HepG2 (cell line): ENCODE results near the gene UBE2E1. TPM values are rescaled to one million over a fixed set of nuclear protein-coding genes. Genes with fewer than 3 reads are reported as not detected.

ENCODE experiments used
- ATAC-seq: fragments of 200-7000 bp; cut with Tn5 transposase; 3 replicates; pipeline ENCODE4 v1.9.1; 2020; ENCODE audit warnings: mild to moderate bottlenecking, moderate library complexity
- BruUV-seq: library from RNA; stranded (reverse); fragments of 400-500 nt; replicated peaks from 2 replicates; lab custom pipeline; 2021; lab: Mats Ljungman, UMichigan
- CTCF ChIA-PET: fragments of 300-600 bp; formaldehyde crosslinking; extraction: SDS; loops from one replicate; lab custom pipeline; 2021; ENCODE audit warnings: low total read pairs, inconsistent platforms, low intra/inter-chr PET ratio; lab: Yijun Ruan, JAX
- POLR2A ChIA-PET: fragments of 350-600 bp; sonication (Branson Sonifier 250); formaldehyde crosslinking; loops from one replicate; lab custom pipeline; 2020; ENCODE audit warnings: antibody characterized with exemption, inconsistent platforms; lab: Yijun Ruan, JAX
- DNase-seq: peaks from one replicate; pipeline ENCODE4 v3.0.0-alpha.2; 2015; ENCODE audit warnings: low spot score
- FAIRE-seq: peaks from 3 replicates; lab custom pipeline; 2011; peaks lifted over from hg19 to GRCh38; lab: Jason Lieb, UNC
- H2AFZ ChIP-seq: one replicate; pipeline ENCODE4 v1.6.1; 2011; ENCODE audit warnings: low read length, inconsistent platforms
- H3K27ac ChIP-seq: fragments of 300-600 bp; 3 replicates; pipeline ENCODE4 v1.8.0; 2011; ENCODE audit warnings: mixed run types, mild to moderate bottlenecking, mixed read lengths, low read length, inconsistent platforms; ENCODE audit not compliant: insufficient read depth; ENCODE audit errors: extremely low read length
- H3K27me3 ChIP-seq, 2 experiments: fragments of 200-600 bp in 1 of 2; 2 replicates in 1 of 2; 3 replicates in 1 of 2; pipeline versions ENCODE4 v1.6.0 to v1.8.0; 2011; ENCODE audit warnings: low read length in 2 of 2, mild to moderate bottlenecking in 2 of 2, moderate library complexity in 2 of 2, inconsistent platforms in 1 of 2; ENCODE audit not compliant: insufficient read depth in 2 of 2, control insufficient read depth in 1 of 2
- H3K36me3 ChIP-seq, 2 experiments: fragments of 200-600 bp in 1 of 2; replicated peaks in 1 of 2; 2 replicates in 1 of 2; 3 replicates in 1 of 2; pipeline versions ENCODE4 v1.5.1 to v1.8.0; 2011; ENCODE audit warnings: low read length in 2 of 2, inconsistent platforms in 1 of 2; ENCODE audit not compliant: insufficient read depth in 2 of 2, control insufficient read depth in 1 of 2
- H3K4me1 ChIP-seq: 2 replicates; pipeline ENCODE4 v1.5.1; 2012; ENCODE audit warnings: low read length, inconsistent platforms; ENCODE audit not compliant: insufficient read depth
- H3K4me2 ChIP-seq: 2 replicates; pipeline ENCODE4 v1.6.0; 2011; ENCODE audit warnings: low read depth, low read length, inconsistent platforms
- H3K4me3 ChIP-seq, 3 experiments: fragments of 200-600 bp in 1 of 3; sonication (generic), shearing (Covaris generic) in 1 of 3; replicated peaks in 1 of 3; 2 replicates each; pipeline ENCODE4 v1.5.1; 2011 to 2016; ENCODE audit warnings: low read length in 3 of 3, inconsistent platforms in 2 of 3, low read depth in 2 of 3, mild to moderate bottlenecking in 2 of 3, control low read depth in 1 of 3, mixed read lengths in 1 of 3; ENCODE audit not compliant: insufficient read depth in 1 of 3
- H3K79me2 ChIP-seq: one replicate; pipeline ENCODE4 v1.6.1; 2011; ENCODE audit warnings: low read length, inconsistent platforms; ENCODE audit not compliant: insufficient read depth
- H3K9ac ChIP-seq: 2 replicates; pipeline ENCODE4 v1.6.0; 2011; ENCODE audit warnings: mild to moderate bottlenecking, low read depth, low read length, inconsistent platforms; ENCODE audit not compliant: insufficient read depth
- H3K9me3 ChIP-seq: 2 replicates; pipeline ENCODE4 v1.5.1; 2012; ENCODE audit warnings: mild to moderate bottlenecking, low read length
- H4K20me1 ChIP-seq: 2 replicates; pipeline ENCODE4 v1.6.0; 2011; ENCODE audit warnings: inconsistent platforms, mild to moderate bottlenecking, low read length, moderate library complexity; ENCODE audit not compliant: insufficient read depth
- ARID2 ChIP-seq: sonication (generic); formaldehyde crosslinking; IDR thresholded peaks from 2 replicates; pipeline ENCODE4 v1.8.1; 2022; ENCODE audit warnings: mild to moderate bottlenecking, missing genetic modification reagents, borderline replicate concordance
- CENPT ChIP-seq: sonication (generic); formaldehyde crosslinking; IDR thresholded peaks from 2 replicates; pipeline ENCODE4 v1.8.0; 2022; ENCODE audit warnings: low read depth, mild to moderate bottlenecking, moderate library complexity, missing genetic modification reagents
- CREM ChIP-seq, 2 experiments: sonication (generic) in 1 of 2; formaldehyde crosslinking in 1 of 2; IDR thresholded peaks; 2 replicates each; pipeline versions ENCODE4 v1.4.0 to v1.6.1; 2016 to 2020; ENCODE audit warnings: antibody characterized with exemption in 1 of 2, mild to moderate bottlenecking in 1 of 2, missing genetic modification reagents in 1 of 2
- DPF2 ChIP-seq: sonication (generic); formaldehyde crosslinking; IDR thresholded peaks from 2 replicates; pipeline ENCODE4 v1.4.0; 2020; ENCODE audit warnings: mild to moderate bottlenecking, low read depth, missing genetic modification reagents, borderline replicate concordance
- GATAD1 ChIP-seq: IDR thresholded peaks from 2 replicates; pipeline ENCODE4 v1.6.1; 2016; ENCODE audit warnings: missing genetic modification reagents, missing compliant biosample characterization
- HOXA5 ChIP-seq: sonication (generic); formaldehyde crosslinking; IDR thresholded peaks from 2 replicates; pipeline ENCODE4 v1.4.0; 2020; ENCODE audit warnings: missing genetic modification reagents
- XRCC5 ChIP-seq: fragments of 200-400 bp; formaldehyde crosslinking; optimal IDR thresholded peaks from 2 replicates; pipeline ENCODE3; 2017; ENCODE audit warnings: mild to moderate bottlenecking, low read length
- ZNF235 ChIP-seq: sonication (generic); formaldehyde crosslinking; IDR thresholded peaks from 2 replicates; pipeline ENCODE4 v1.8.1; 2023; ENCODE audit warnings: mild to moderate bottlenecking, missing genetic modification reagents, borderline replicate concordance
- ZNF253 ChIP-seq: sonication (generic); formaldehyde crosslinking; IDR thresholded peaks from 2 replicates; pipeline ENCODE4 v1.8.0; 2022; ENCODE audit warnings: mild to moderate bottlenecking, missing genetic modification reagents, borderline replicate concordance
- ZNF776 ChIP-seq: sonication (generic); formaldehyde crosslinking; IDR thresholded peaks from 2 replicates; pipeline ENCODE4 v1.4.0; 2020; ENCODE audit warnings: mild to moderate bottlenecking, missing genetic modification reagents
- WGBS: methylation state at CpG from one replicate; pipeline ENCODE4 v1.1.6; 2017; ENCODE audit warnings: low lambda C conversion rate; 5-methylcytosine and 5-hydroxymethylcytosine counted together
- in situ Hi-C: cut with HindIII; loops from 2 replicates; pipeline ENCODE4 v1.10.0; 2017; ENCODE audit warnings: low pct_unique_long_range_greater_than_20kb; ENCODE audit not compliant: extremely low pct_ligation_motif_present
- intact Hi-C: fragments of 100-400 bp; cut with micrococcal nuclease; formaldehyde crosslinking; loops from one replicate; pipeline ENCODE4 v1.10.0; 2022; ENCODE audit not compliant: unreplicated experiment
- polyA plus RNA-seq, 8 experiments: library from polyadenylated mRNA; depleted of rRNA in 3 of 8; stranded (reverse) in 7 of 8; unstranded in 1 of 8; fragments of >200 nt; fragmentation: Illumina TruSeq in 4 of 8; extraction: Trizol in 4 of 8; gene quantifications; 2 replicates each; pipeline versions ENCODE4 v1.2.1 to v1.2.3, GENCODE V29; 2011 to 2016; ENCODE audit warnings: low read depth in 4 of 8, missing spikeins in 1 of 8, mixed read lengths in 1 of 8; ENCODE audit not compliant: insufficient read depth in 1 of 8
- total RNA-seq, 5 experiments: library from RNA; depleted of rRNA; stranded (reverse); fragments of >200 nt; fragmentation: Illumina TruSeq; extraction: Trizol; gene quantifications; 2 replicates each; pipeline ENCODE4 v1.2.3, GENCODE V29; 2016; ENCODE audit warnings: low read depth in 1 of 5
- TF ChIP-seq, protein P1 (sequence below): sonication (generic); formaldehyde crosslinking; conservative IDR thresholded peaks from 2 replicates; pipeline ENCODE4 v1.8.0; 2022; ENCODE audit warnings: mild to moderate bottlenecking, moderate library complexity, missing genetic modification reagents
- TF ChIP-seq, protein P2 (sequence below): sonication (generic); formaldehyde crosslinking; IDR thresholded peaks from 2 replicates; pipeline ENCODE4 v1.9.0; 2021; ENCODE audit warnings: mild to moderate bottlenecking, missing genetic modification reagents

Gene UBE2E1
- total and polyA plus RNA-seq, 2 of the 13 experiments (the other 11 are each of a cell fraction or from before 2014, with no cell fraction given), result 55.4 to 61.8 TPM

DNA sequence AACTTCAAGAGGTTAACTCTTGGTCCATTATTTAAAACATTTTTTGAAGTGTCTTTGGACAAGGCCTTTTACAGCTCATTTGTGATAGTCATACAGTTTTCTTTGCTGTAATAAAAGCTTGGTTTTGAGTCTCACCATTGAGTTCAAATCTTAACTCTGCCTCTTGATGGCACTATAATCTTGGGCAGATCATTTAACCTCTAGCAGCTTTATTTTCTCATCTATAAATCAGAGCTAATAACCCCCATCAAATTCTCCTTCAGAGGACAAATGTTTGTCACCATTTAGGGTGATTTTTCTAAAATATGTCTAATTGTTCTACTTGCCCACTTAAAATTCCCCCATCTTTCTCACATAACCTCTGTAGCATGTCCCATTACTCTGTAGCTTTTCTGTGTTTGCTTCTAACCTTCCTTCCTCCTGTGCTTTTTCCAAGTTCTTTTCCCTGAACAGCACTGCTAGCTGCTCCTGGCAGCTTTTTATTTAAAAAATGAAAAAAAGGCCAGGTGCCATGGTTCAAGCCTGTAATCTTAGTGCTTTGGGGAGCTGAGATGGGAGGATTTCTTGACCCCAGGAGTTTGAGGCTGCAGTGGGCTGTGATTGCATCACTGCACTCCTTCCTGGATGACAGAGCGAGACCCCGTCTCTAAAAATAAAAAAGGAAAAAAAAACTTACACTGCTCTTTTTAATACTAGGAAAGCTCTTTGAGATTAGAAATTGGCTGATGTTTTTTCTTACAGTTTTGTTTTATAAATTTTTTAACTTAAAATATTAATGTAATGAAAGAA lies 28.5 kb downstream of the UBE2E1 start (continued):
- TF ChIP-seq, protein P1, sequence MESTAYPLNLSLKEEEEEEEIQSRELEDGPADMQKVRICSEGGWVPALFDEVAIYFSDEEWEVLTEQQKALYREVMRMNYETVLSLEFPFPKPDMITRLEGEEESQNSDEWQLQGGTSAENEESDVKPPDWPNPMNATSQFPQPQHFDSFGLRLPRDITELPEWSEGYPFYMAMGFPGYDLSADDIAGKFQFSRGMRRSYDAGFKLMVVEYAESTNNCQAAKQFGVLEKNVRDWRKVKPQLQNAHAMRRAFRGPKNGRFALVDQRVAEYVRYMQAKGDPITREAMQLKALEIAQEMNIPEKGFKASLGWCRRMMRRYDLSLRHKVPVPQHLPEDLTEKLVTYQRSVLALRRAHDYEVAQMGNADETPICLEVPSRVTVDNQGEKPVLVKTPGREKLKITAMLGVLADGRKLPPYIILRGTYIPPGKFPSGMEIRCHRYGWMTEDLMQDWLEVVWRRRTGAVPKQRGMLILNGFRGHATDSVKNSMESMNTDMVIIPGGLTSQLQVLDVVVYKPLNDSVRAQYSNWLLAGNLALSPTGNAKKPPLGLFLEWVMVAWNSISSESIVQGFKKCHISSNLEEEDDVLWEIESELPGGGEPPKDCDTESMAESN (CRISPR knock-in tag), result no peak
- TF ChIP-seq, all 625 proteins: peak for 2

DNA sequence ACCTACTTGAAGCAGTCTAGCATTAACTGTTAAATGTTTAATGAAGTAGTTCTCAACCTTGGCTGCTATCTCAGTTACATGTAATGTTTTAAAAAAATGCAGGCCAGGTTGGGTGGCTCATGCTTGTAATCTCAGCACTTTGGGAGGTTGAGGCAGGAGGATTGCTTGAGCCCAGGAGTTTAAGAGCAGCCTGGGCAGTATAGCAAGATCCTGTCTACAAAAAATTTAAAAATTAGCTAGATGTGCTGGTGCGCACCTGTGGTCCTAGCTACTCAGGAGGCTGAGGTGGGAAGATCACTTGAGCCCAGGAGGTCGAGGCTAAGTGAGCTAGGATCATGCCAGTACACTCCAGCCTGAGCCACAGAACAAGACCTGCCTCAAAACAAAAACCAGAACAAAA lies 29.3 kb downstream of the UBE2E1 start:
- H2AFZ ChIP-seq, result no peak overlapping the region
- no peaks in the 10 kb centered on the region for H3K27me3 ChIP-seq
- no peak for DNase-seq
- H4K20me1 ChIP-seq, result peaks cover 12% of the 10 kb centered on the region; the same call in 1 of the 2 replicates
- intact Hi-C loops, result no loop called here
- H3K4me2 ChIP-seq, result no peak overlapping the region
- POLR2A ChIA-PET, result no interaction called here
- WGBS, result no CpG with 5 or more reads among the region's 2 CpGs
- no peak for FAIRE-seq
- no peak overlapping the region for H3K9ac ChIP-seq
- H3K4me3 ChIP-seq, result no peak overlapping the region
- peaks cover 28% of the 10 kb centered on the region for H3K79me2 ChIP-seq
- no TSS peak for BruUV-seq
- ATAC-seq, result no peak
- CTCF ChIA-PET, result no interaction called here
- peaks cover 1 to 2% of the 10 kb centered on the region in 2 experiments; a peak in 2 of 5 replicates for H3K36me3 ChIP-seq
- in situ Hi-C loops, result no loop called here
- H3K9me3 ChIP-seq, result no peaks in the 10 kb centered on the region
- peaks cover 6% of the 10 kb centered on the region for H3K4me1 ChIP-seq
- no peak overlapping the region for H3K27ac ChIP-seq
- TF ChIP-seq CENPT (CRISPR knock-in tag), result no peak
- TF ChIP-seq ZNF235 (CRISPR knock-in tag), result no peak
- no peak for TF ChIP-seq ARID2 (CRISPR knock-in tag)
- TF ChIP-seq, protein P2, sequence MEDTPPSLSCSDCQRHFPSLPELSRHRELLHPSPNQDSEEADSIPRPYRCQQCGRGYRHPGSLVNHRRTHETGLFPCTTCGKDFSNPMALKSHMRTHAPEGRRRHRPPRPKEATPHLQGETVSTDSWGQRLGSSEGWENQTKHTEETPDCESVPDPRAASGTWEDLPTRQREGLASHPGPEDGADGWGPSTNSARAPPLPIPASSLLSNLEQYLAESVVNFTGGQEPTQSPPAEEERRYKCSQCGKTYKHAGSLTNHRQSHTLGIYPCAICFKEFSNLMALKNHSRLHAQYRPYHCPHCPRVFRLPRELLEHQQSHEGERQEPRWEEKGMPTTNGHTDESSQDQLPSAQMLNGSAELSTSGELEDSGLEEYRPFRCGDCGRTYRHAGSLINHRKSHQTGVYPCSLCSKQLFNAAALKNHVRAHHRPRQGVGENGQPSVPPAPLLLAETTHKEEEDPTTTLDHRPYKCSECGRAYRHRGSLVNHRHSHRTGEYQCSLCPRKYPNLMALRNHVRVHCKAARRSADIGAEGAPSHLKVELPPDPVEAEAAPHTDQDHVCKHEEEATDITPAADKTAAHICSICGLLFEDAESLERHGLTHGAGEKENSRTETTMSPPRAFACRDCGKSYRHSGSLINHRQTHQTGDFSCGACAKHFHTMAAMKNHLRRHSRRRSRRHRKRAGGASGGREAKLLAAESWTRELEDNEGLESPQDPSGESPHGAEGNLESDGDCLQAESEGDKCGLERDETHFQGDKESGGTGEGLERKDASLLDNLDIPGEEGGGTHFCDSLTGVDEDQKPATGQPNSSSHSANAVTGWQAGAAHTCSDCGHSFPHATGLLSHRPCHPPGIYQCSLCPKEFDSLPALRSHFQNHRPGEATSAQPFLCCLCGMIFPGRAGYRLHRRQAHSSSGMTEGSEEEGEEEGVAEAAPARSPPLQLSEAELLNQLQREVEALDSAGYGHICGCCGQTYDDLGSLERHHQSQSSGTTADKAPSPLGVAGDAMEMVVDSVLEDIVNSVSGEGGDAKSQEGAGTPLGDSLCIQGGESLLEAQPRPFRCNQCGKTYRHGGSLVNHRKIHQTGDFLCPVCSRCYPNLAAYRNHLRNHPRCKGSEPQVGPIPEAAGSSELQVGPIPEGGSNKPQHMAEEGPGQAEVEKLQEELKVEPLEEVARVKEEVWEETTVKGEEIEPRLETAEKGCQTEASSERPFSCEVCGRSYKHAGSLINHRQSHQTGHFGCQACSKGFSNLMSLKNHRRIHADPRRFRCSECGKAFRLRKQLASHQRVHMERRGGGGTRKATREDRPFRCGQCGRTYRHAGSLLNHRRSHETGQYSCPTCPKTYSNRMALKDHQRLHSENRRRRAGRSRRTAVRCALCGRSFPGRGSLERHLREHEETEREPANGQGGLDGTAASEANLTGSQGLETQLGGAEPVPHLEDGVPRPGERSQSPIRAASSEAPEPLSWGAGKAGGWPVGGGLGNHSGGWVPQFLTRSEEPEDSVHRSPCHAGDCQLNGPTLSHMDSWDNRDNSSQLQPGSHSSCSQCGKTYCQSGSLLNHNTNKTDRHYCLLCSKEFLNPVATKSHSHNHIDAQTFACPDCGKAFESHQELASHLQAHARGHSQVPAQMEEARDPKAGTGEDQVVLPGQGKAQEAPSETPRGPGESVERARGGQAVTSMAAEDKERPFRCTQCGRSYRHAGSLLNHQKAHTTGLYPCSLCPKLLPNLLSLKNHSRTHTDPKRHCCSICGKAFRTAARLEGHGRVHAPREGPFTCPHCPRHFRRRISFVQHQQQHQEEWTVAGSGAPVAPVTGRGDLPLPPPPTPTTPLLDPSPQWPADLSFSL (CRISPR knock-in tag), result no peak
- no peak for TF ChIP-seq DPF2
- no peak for TF ChIP-seq HOXA5
- TF ChIP-seq GATAD1 (CRISPR knock-in tag), result no peak
- no peak for TF ChIP-seq ZNF776 (CRISPR knock-in tag)
- no peak for TF ChIP-seq XRCC5
- no peak for TF ChIP-seq ZNF253 (CRISPR knock-in tag)
- TF ChIP-seq CREM (IDR thresholded peaks at IDR 0.05), result no peak
- TF ChIP-seq CREM (CRISPR knock-in tag; IDR thresholded peaks at IDR 0.05), result no peak
